ENCODE measurements around the gene DZIP1L. TPM values are rescaled to one million over a fixed set of nuclear protein-coding genes. Genes with fewer than 3 reads are reported as not detected.

The DZIP1L gene
- total and polyA plus RNA-seq, 2 donors (not counting 3 experiments of a cell fraction or from before 2014, with no cell fraction given) = 3.0 to 17.9 TPM

- Histone ChIP-seq H3K9me3 (replicated peaks; ENCODE audit: control insufficient read depth, insufficient read depth, low read length) (no peaks in the 10 kb centered on the region), H3K79me2 (ENCODE audit: control insufficient read depth, insufficient read depth, low read length) (no peaks in the 10 kb centered on the region), H3K27me3 (ENCODE audit: control insufficient read depth in 2 of 2, insufficient read depth in 2 of 2, low read length in 2 of 2) (no peaks in the 10 kb centered on the region), H3K4me2 (ENCODE audit: insufficient read depth, low read length) (no peak overlapping the region), H3K9me1 (replicated peaks; ENCODE audit: control insufficient read depth, extremely low read depth, insufficient read depth, low read length) (no peaks in the 10 kb centered on the region), H3K36me3 (ENCODE audit: control insufficient read depth in 2 of 2, extremely low read depth in 1 of 2, insufficient read depth in 2 of 2, low read length in 2 of 2) (peaks cover 0 to 2% of the 10 kb centered on the region in 2 experiments), H4K20me1 (replicated peaks; ENCODE audit: control insufficient read depth, extremely low read depth, insufficient read depth, low read length) (no peaks in the 10 kb centered on the region), H3K4me3 (replicated peaks in 1 of 3; ENCODE audit: insufficient read depth in 1 of 3, low read depth in 1 of 3, low read length in 3 of 3) (no peak overlapping the region), H3K9ac (replicated peaks; ENCODE audit: extremely low read depth, insufficient read depth, low read length) (no peak overlapping the region), H3K27ac (ENCODE audit: insufficient read depth, low read depth, low read length) (no peak overlapping the region), H3K4me1 (ENCODE audit: control insufficient read depth, extremely low read depth, insufficient read depth, low read length) (no peaks in the 10 kb centered on the region), H2AFZ (ENCODE audit: low read depth, low read length) (no peak overlapping the region)
- FAIRE-seq (no peak), DNase-seq (ENCODE audit: low read depth, low spot score) (no peak)
- ChIA-PET CTCF (interaction anchor here (2.6 kb wide), 1 partner anchor 32 kb away, joined by 11 read pairs; the partner anchor contains the start of gene DZIP1L), POLR2A (no interaction called here)
- intact Hi-C loops (cut with micrococcal nuclease) = no loop called here
- TF ChIP-seq EZH2 (IDR thresholded peaks at IDR 0.05; ENCODE audit: borderline replicate concordance, low read depth, low read length, severe bottlenecking) (no peak), MAX (IDR thresholded peaks at IDR 0.05; ENCODE audit: insufficient read depth, insufficient read length) (no peak), MYC (IDR thresholded peaks at IDR 0.05; ENCODE audit: low read depth, low read length) (no peak), FOS (IDR thresholded peaks at IDR 0.05; ENCODE audit: borderline replicate concordance, insufficient read depth, low read length) (no peak), POLR2AphosphoS5 (IDR thresholded peaks at IDR 0.05; ENCODE audit: insufficient read depth, low read depth, low read length) (no peak), JUN (IDR thresholded peaks at IDR 0.05; ENCODE audit: borderline replicate concordance, insufficient read depth, insufficient read length, low read depth) (no peak), CTCF (IDR thresholded peaks at IDR 0.05; ENCODE audit: extremely low read depth in 1 of 2, insufficient read depth in 1 of 2, low read depth in 1 of 2, low read length in 2 of 2) (no peak), GATA2 (IDR thresholded peaks at IDR 0.05; ENCODE audit: insufficient read depth, insufficient read length, low read depth, low read length) (no peak), POLR2A (IDR thresholded peaks at IDR 0.05; ENCODE audit: low read depth, low read length) (no peak)
- dilution Hi-C loops (cut with MboI; ENCODE audit: extremely low pct_ligation_motif_present, low sequenced_read_pairs) = no loop called here
- no TSS peak for BruUV-seq (replicated peaks)
Measured at GRCh38 chr3:138084196-138084595, 31.2 kb downstream of the DZIP1L start.

Data from endothelial cell of umbilical vein (primary cell).